Activated CD8-positive, alpha-beta T cell treated with anti-CD3 and anti-CD28 coated beads for 36 hours (primary cell): Measurements from ENCODE around the gene NAA10. TPM values are rescaled to one million over a fixed set of nuclear protein-coding genes. Genes with fewer than 3 reads are reported as not detected.

Experiments used
- ATAC-seq: fragments of 200-7000 bp; cut with Tn5 transposase; one replicate; pipeline ENCODE4 v1.10.0; 2021; ENCODE audit warnings: mild to moderate bottlenecking, moderate library complexity
- CTCF ChIA-PET: fragments of 350-600 bp; sonication (Branson Sonifier 250); formaldehyde crosslinking; loops from one replicate; lab custom pipeline; 2021; ENCODE audit warnings: antibody characterized with exemption; lab: Charles Lee
- POLR2A ChIA-PET: fragments of 350-600 bp; sonication (Branson Sonifier 250); formaldehyde crosslinking; loops from one replicate; lab custom pipeline; 2021; ENCODE audit warnings: antibody characterized with exemption; lab: Charles Lee
- DNase-seq: peaks from one replicate; pipeline ENCODE4 v3.0.0-alpha.2; 2020
- H3K27ac Mint-ChIP-seq: one replicate; pipeline ENCODE4 v1.8.0; 2021; ENCODE audit warnings: mild to moderate bottlenecking, mixed read lengths
- H3K27me3 Mint-ChIP-seq: one replicate; pipeline ENCODE4 v1.8.0; 2021; ENCODE audit warnings: mixed read lengths
- H3K36me3 Mint-ChIP-seq: one replicate; pipeline ENCODE4 v1.8.0; 2021; ENCODE audit warnings: low read depth, mixed read lengths
- H3K4me1 Mint-ChIP-seq: one replicate; pipeline ENCODE4 v1.8.0; 2021; ENCODE audit warnings: low read depth, mixed read lengths
- H3K4me3 Mint-ChIP-seq: one replicate; pipeline ENCODE4 v1.8.0; 2021; ENCODE audit warnings: mild to moderate bottlenecking, moderate library complexity, mixed read lengths
- H3K9me3 Mint-ChIP-seq: one replicate; pipeline ENCODE4 v1.8.0; 2021; ENCODE audit warnings: mixed read lengths
- intact Hi-C: fragments of 100-400 bp; cut with micrococcal nuclease; formaldehyde crosslinking; loops from one replicate; pipeline ENCODE4 v1.10.0; 2022
- total RNA-seq, 2 experiments: library from RNA; stranded (reverse); gene quantifications; one replicate each; pipeline ENCODE4 v1.2.3, GENCODE V29; 2021
- TF ChIP-seq, protein P1 (sequence below): fragments of 200-600 bp; IDR thresholded peaks from one replicate; pipeline ENCODE4 v1.8.0; 2022; ENCODE audit warnings: antibody characterized with exemption, mild to moderate bottlenecking

The NAA10 gene
- total RNA-seq, 2 experiments from 2014 or later: 123 to 136 TPM

DNA sequence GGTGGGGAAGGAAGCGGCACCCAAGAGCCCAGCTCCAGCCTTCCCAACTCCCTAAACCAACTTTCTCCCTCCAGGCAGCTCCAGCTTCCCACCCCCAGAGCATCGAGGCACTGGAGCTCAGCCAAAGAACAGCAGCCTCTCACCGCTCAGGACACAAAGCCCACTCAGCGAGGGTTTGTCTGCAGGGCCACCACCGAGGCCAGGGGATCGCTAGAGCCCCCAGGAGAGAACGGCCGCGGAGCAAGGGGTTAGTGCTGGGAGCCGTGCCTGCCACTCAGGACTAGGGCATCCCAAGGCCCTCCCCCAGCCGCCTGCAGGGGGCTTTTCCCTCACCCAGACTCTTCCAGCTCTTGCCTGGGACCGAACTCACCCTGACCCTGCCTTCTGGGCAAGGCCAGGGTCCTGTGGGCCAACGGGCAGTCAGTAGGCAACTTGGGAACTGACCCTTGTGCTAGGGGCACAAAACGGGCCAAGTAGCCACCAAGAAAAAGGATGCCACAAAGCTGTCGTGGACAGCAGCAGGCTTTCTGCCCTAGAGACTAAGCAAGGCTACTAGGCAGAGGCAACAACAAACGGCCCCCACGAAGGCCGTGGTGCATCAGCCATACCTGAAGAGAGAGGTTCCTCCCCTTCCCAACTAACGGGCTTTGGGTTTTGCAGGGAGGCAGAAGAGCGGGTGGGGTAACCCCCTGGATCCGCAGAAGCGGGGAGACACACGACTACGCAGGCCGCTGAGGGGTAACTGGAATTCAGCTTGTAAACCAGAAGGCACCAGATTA lies 34.5 kb upstream of the NAA10 start:
- peak overlapping the region; percentile 95 for H3K27ac Mint-ChIP-seq
- no peaks in the 10 kb centered on the region for H3K9me3 Mint-ChIP-seq
- ATAC-seq (no peak), DNase-seq (no peak)
- peaks cover 49% of the 10 kb centered on the region for H3K36me3 Mint-ChIP-seq
- intact Hi-C loops: no loop called here
- ChIA-PET POLR2A (interaction anchor here (1.0 to 12.0 kb wide), 7 partner anchors 11 to 488 kb away, joined by 3 to 105 read pairs (median 8); partner anchors contain the start of genes ARHGAP4 and PLXNA3), CTCF (interaction anchor here (1.6 to 4.4 kb wide), 3 partner anchors 22 to 44 kb away, joined by 5 to 40 read pairs (median 9); partner anchors contain the start of genes ARHGAP4 and NAA10)
- TF ChIP-seq, protein P1, sequence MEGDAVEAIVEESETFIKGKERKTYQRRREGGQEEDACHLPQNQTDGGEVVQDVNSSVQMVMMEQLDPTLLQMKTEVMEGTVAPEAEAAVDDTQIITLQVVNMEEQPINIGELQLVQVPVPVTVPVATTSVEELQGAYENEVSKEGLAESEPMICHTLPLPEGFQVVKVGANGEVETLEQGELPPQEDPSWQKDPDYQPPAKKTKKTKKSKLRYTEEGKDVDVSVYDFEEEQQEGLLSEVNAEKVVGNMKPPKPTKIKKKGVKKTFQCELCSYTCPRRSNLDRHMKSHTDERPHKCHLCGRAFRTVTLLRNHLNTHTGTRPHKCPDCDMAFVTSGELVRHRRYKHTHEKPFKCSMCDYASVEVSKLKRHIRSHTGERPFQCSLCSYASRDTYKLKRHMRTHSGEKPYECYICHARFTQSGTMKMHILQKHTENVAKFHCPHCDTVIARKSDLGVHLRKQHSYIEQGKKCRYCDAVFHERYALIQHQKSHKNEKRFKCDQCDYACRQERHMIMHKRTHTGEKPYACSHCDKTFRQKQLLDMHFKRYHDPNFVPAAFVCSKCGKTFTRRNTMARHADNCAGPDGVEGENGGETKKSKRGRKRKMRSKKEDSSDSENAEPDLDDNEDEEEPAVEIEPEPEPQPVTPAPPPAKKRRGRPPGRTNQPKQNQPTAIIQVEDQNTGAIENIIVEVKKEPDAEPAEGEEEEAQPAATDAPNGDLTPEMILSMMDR: no peak
- no peaks in the 10 kb centered on the region for H3K27me3 Mint-ChIP-seq
- H3K4me3 Mint-ChIP-seq: peak overlapping the region; percentile 93
- H3K4me1 Mint-ChIP-seq: peaks cover 26% of the 10 kb centered on the region

- intact Hi-C loops: no loop called here
- ATAC-seq: no peak
- no peaks in the 10 kb centered on the region for H3K27me3 Mint-ChIP-seq
- CTCF ChIA-PET: interaction anchor here (1.2 to 4.4 kb wide), 4 partner anchors 21 to 43 kb away, joined by 4 to 40 read pairs (median 7); partner anchors contain the start of genes ARHGAP4 and NAA10
- H3K4me3 Mint-ChIP-seq: peak overlapping the region; percentile 93
- H3K9me3 Mint-ChIP-seq: no peaks in the 10 kb centered on the region
- peak; percentile 58 for DNase-seq
- POLR2A ChIA-PET: interaction anchor here (1.2 to 12.0 kb wide), 6 partner anchors 11 to 46 kb away, joined by 3 to 105 read pairs (median 23); partner anchors contain the start of gene ARHGAP4
- TF ChIP-seq, protein P1: no peak
- peaks cover 21% of the 10 kb centered on the region for H3K4me1 Mint-ChIP-seq
- peaks cover 49% of the 10 kb centered on the region for H3K36me3 Mint-ChIP-seq
- H3K27ac Mint-ChIP-seq: peak overlapping the region; percentile 95
These were observed 33.9 kb upstream of the NAA10 start for GRCh38 chrX:153968754-153969124.

DNA sequence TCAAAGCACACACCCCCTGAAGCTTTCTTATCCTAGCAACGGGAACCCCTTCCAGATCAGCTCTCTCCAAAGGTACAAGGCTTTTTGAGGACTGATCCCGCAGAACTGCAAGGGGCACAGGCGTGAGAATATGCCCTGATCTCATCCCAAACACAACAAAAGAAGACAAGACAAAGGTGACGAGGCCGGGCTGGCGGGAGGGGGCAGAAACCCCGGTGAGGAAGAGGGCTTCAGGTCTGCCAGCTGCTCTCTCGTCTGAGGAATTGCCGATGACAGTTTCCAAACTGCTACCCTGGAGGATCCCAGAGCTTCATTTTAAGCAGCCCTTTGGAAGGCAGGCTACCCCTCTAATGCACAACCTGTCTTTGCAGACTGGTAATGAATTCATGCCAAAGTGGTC lies 33.4 kb upstream of the NAA10 start:
- ATAC-seq (no peak), DNase-seq (no peak)
- Mint-ChIP-seq H3K4me1 (peaks cover 21% of the 10 kb centered on the region), H3K36me3 (peaks cover 47% of the 10 kb centered on the region), H3K27ac (peak overlapping the region; percentile 95), H3K9me3 (no peaks in the 10 kb centered on the region), H3K27me3 (no peaks in the 10 kb centered on the region), H3K4me3 (peak overlapping the region; percentile 93)
- intact Hi-C loops: no loop called here
- ChIA-PET CTCF (interaction anchor here (0.9 to 4.4 kb wide), 8 partner anchors 15 to 176 kb away, joined by 3 to 40 read pairs (median 5); partner anchors contain the start of genes ARHGAP4 and NAA10), POLR2A (interaction anchor here (1.5 to 12.0 kb wide), 8 partner anchors 10 to 46 kb away, joined by 3 to 105 read pairs (median 13); partner anchors contain the start of genes ARHGAP4 and NAA10)
- TF ChIP-seq, protein P1: no peak

DNA sequence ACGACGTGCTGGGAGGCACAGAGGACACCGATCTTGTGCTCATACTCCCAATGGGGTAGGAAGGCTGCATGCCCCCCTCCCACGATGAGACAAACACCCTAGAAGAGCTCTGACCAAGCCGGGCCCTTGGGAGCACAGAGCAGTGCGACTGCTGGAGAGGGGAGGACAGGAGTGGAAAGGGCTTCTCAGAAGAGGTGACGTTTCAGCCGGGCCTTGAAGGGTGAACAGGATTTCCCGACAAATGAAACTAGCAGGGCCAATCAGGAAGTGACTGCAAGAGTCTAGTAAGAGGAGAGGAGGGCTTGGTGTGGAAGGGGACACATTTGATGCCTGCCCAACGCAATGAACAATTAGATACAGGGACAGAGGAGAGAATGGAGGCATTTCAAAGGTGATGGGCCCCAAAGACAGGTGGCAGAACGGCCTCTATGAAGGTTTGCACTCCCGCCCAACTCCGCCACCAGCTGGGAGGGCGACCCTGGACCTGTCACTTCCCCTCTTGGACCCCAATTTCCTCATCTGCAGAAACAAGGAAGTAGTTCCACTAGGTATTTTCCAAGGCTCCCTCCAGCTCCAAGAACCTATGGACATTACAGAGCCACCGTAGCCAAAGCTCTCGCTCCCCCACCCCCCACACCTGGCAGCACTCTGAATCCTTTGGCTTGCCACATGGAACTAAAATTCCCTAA lies 32.8 kb upstream of the NAA10 start:
- intact Hi-C loops: no loop called here
- H3K4me3 Mint-ChIP-seq: peak overlapping the region; percentile 93
- ChIA-PET CTCF (interaction anchor here (0.9 to 4.4 kb wide), 8 partner anchors 15 to 175 kb away, joined by 3 to 40 read pairs (median 5); partner anchors contain the start of genes ARHGAP4 and NAA10), POLR2A (interaction anchor here (1.0 to 12.0 kb wide), 10 partner anchors 8 to 430 kb away, joined by 3 to 105 read pairs (median 8); partner anchors contain the start of genes ARHGAP4, NAA10 and RPL10)
- peaks cover 47% of the 10 kb centered on the region for H3K36me3 Mint-ChIP-seq
- no peaks in the 10 kb centered on the region for H3K9me3 Mint-ChIP-seq
- peaks cover 21% of the 10 kb centered on the region for H3K4me1 Mint-ChIP-seq
- peak; percentile 58 for DNase-seq
- peak; percentile 9 for ATAC-seq
- H3K27me3 Mint-ChIP-seq: no peaks in the 10 kb centered on the region
- peak overlapping the region; percentile 95 for H3K27ac Mint-ChIP-seq
- TF ChIP-seq, protein P1: no peak
